IMR-90 (cell line): ENCODE data around the gene NCAPG2. TPM values are rescaled to one million over a fixed set of nuclear protein-coding genes. Genes with fewer than 3 reads are reported as not detected.

Source experiments
- ATAC-seq: fragments of 200-7000 bp; cut with Tn5 transposase; 2 replicates; pipeline ENCODE4 v1.9.1; 2020; ENCODE audit warnings: low read depth, mild to moderate bottlenecking, moderate library complexity
- BruUV-seq: library from RNA; stranded (reverse); fragments of 400-500 nt; replicated peaks from 2 replicates; lab custom pipeline; 2021; lab: Mats Ljungman, UMichigan
- CTCF ChIA-PET: fragments of 300-600 bp; formaldehyde crosslinking; extraction: SDS; loops from one replicate; lab custom pipeline; 2021; ENCODE audit warnings: antibody characterized with exemption; lab: Yijun Ruan, JAX
- POLR2A ChIA-PET: fragments of 300-600 bp; sonication (Branson Sonifier 250); formaldehyde crosslinking; loops from one replicate; lab custom pipeline; 2022; ENCODE audit warnings: antibody characterized with exemption; ENCODE audit not compliant: unreplicated experiment; lab: Charles Lee
- DNase-seq: peaks from one replicate; pipeline ENCODE4 v3.0.0; 2013
- H2AFZ ChIP-seq: replicated peaks from 2 replicates; pipeline ENCODE3; 2013; ENCODE audit warnings: low read length, mild to moderate bottlenecking; ENCODE audit not compliant: poor library complexity
- H2AK5ac ChIP-seq: 2 replicates; pipeline ENCODE4 v1.6.1; 2013; ENCODE audit warnings: low read depth, low read length, inconsistent platforms
- H2AK9ac ChIP-seq: replicated peaks from 2 replicates; pipeline ENCODE3; 2013; ENCODE audit warnings: mild to moderate bottlenecking, low read depth, low read length, moderate library complexity; ENCODE audit not compliant: poor library complexity
- H2BK120ac ChIP-seq: 2 replicates; pipeline ENCODE4 v1.6.1; 2013; ENCODE audit warnings: low read depth, low read length, inconsistent platforms
- H2BK15ac ChIP-seq: 3 replicates; pipeline ENCODE4 v1.6.1; 2013; ENCODE audit warnings: low read depth, low read length, inconsistent platforms
- H2BK20ac ChIP-seq: 2 replicates; pipeline ENCODE4 v1.6.1; 2013; ENCODE audit warnings: low read depth, mild to moderate bottlenecking, inconsistent platforms, low read length, moderate library complexity
- H2BK5ac ChIP-seq: 2 replicates; pipeline ENCODE4 v1.6.1; 2013; ENCODE audit warnings: mild to moderate bottlenecking, low read depth, low read length, inconsistent platforms; ENCODE audit not compliant: poor library complexity, severe bottlenecking
- H3K14ac ChIP-seq: replicated peaks from 2 replicates; pipeline ENCODE4 v1.6.1; 2013; ENCODE audit warnings: low read depth, low read length, inconsistent platforms
- H3K18ac ChIP-seq: 2 replicates; pipeline ENCODE4 v1.6.1; 2013; ENCODE audit warnings: low read depth, low read length, control low read depth
- H3K23ac ChIP-seq: 2 replicates; pipeline ENCODE4 v1.6.1; 2013; ENCODE audit warnings: low read depth, low read length, inconsistent platforms
- H3K27ac ChIP-seq: 2 replicates; pipeline ENCODE4 v1.5.1; 2013; ENCODE audit warnings: mild to moderate bottlenecking, control low read depth, low read length; ENCODE audit not compliant: insufficient read depth
- H3K27me3 ChIP-seq: 2 replicates; pipeline ENCODE4 v1.6.1; 2013; ENCODE audit warnings: low read length; ENCODE audit not compliant: control insufficient read depth, insufficient read depth
- H3K36me3 ChIP-seq: 2 replicates; pipeline ENCODE4 v1.6.1; 2013; ENCODE audit warnings: low read length, mixed read lengths; ENCODE audit not compliant: control insufficient read depth, insufficient read depth
- H3K4ac ChIP-seq: 2 replicates; pipeline ENCODE4 v1.6.1; 2013; ENCODE audit warnings: low read depth, low read length, inconsistent platforms
- H3K4me1 ChIP-seq: 2 replicates; pipeline ENCODE4 v1.6.1; 2013; ENCODE audit warnings: low read length, mixed read lengths; ENCODE audit not compliant: control insufficient read depth, insufficient read depth
- H3K4me2 ChIP-seq: 2 replicates; pipeline ENCODE4 v1.6.1; 2013; ENCODE audit warnings: low read depth, mild to moderate bottlenecking, control low read depth, low read length, moderate library complexity
- H3K4me3 ChIP-seq: 2 replicates; pipeline ENCODE4 v1.5.1; 2013; ENCODE audit warnings: low read depth, mild to moderate bottlenecking, control low read depth, low read length, moderate library complexity; ENCODE audit not compliant: insufficient read depth
- H3K56ac ChIP-seq: 2 replicates; pipeline ENCODE4 v1.6.1; 2013; ENCODE audit warnings: low read length, inconsistent platforms; ENCODE audit not compliant: insufficient read depth; ENCODE audit errors: extremely low read depth
- H3K79me1 ChIP-seq, 2 experiments: 2 replicates each; pipeline ENCODE4 v1.6.1; 2013; ENCODE audit warnings: low read length in 2 of 2, inconsistent platforms in 1 of 2, low read depth in 1 of 2
- H3K9ac ChIP-seq: 2 replicates; pipeline ENCODE4 v1.6.1; 2013; ENCODE audit warnings: low read depth, low read length, control low read depth
- H3K9me1 ChIP-seq: 2 replicates; pipeline ENCODE4 v1.6.1; 2013; ENCODE audit warnings: low read length, inconsistent platforms; ENCODE audit not compliant: insufficient read depth
- H3K9me3 ChIP-seq: 2 replicates; pipeline ENCODE4 v1.6.1; 2013; ENCODE audit warnings: low read length; ENCODE audit not compliant: control insufficient read depth, insufficient read depth
- H4K20me1 ChIP-seq: 2 replicates; pipeline ENCODE4 v1.6.1; 2013; ENCODE audit warnings: low read length, inconsistent platforms; ENCODE audit not compliant: insufficient read depth
- H4K5ac ChIP-seq: 2 replicates; pipeline ENCODE4 v1.6.1; 2013; ENCODE audit warnings: mild to moderate bottlenecking, low read depth, low read length, control low read depth
- H4K8ac ChIP-seq, 2 experiments: 2 replicates each; pipeline ENCODE4 v1.6.1; 2013; ENCODE audit warnings: low read depth in 2 of 2, low read length in 2 of 2, control low read depth in 1 of 2, inconsistent platforms in 1 of 2
- H4K91ac ChIP-seq: 2 replicates; pipeline ENCODE4 v1.6.1; 2013; ENCODE audit warnings: low read depth, low read length, inconsistent platforms; ENCODE audit not compliant: insufficient read depth
- BHLHE40 ChIP-seq: fragments of 150-350 bp; IDR thresholded peaks from 2 replicates; pipeline ENCODE4 v1.6.1; 2016; ENCODE audit warnings: mild to moderate bottlenecking, low read depth, low read length
- MAZ ChIP-seq: IDR thresholded peaks from 2 replicates; pipeline ENCODE4 v1.6.1; 2012; ENCODE audit warnings: low read depth, mild to moderate bottlenecking, low read length, improper control_type of control experiment, moderate library complexity, borderline replicate concordance
- POLR2A ChIP-seq: IDR thresholded peaks from 2 replicates; pipeline ENCODE4 v1.6.1; 2012; ENCODE audit warnings: mild to moderate bottlenecking, low read depth, low read length
- RCOR1 ChIP-seq: IDR thresholded peaks from 2 replicates; pipeline ENCODE4 v1.6.1; 2012; ENCODE audit warnings: mild to moderate bottlenecking, low read length, improper control_type of control experiment; ENCODE audit not compliant: insufficient replicate concordance
- RFX5 ChIP-seq: IDR thresholded peaks from 2 replicates; pipeline ENCODE4 v1.8.0; 2012; ENCODE audit warnings: low read depth, mild to moderate bottlenecking, low read length, moderate library complexity
- SMC3 ChIP-seq: fragments of 150-350 bp; IDR thresholded peaks from 2 replicates; pipeline ENCODE4 v1.6.1; 2016; ENCODE audit warnings: low read depth, mild to moderate bottlenecking, antibody characterized with exemption, low read length, moderate library complexity
- WGBS, 2 experiments: methylation state at CpG; one replicate each; pipeline versions ENCODE4 v1.1.5 to v1.1.7; 2013; ENCODE audit warnings: missing lambda C conversion rate in 2 of 2; ENCODE audit not compliant: insufficient read length in 1 of 2; ENCODE audit errors: extremely low coverage in 2 of 2; 5-methylcytosine and 5-hydroxymethylcytosine counted together
- dilution Hi-C: fragments of 300-500 bp; cut with HindIII; formaldehyde crosslinking; loops from one replicate; pipeline ENCODE4 v1.14.3; 2018; ENCODE audit warnings: low sequenced_read_pairs; ENCODE audit not compliant: unreplicated experiment
- in situ Hi-C: fragments of 300-500 bp; cut with MboI; formaldehyde crosslinking; loops from 3 replicates; pipeline ENCODE4 v1.14.3; 2019; ENCODE audit warnings: low sequenced_read_pairs, inconsistent platforms, mixed read lengths
- intact Hi-C: fragments of 100-400 bp; cut with micrococcal nuclease; formaldehyde crosslinking; loops from 2 replicates; pipeline ENCODE4 v1.10.0; 2022
- polyA plus RNA-seq, 3 experiments: library from polyadenylated mRNA; depleted of rRNA; stranded (reverse); fragments of >200 nt; gene quantifications; 2 replicates each; pipeline ENCODE4 v1.2.3, GENCODE V29; 2012; ENCODE audit warnings: low replicate concordance in 1 of 3
- total RNA-seq: library from RNA; depleted of rRNA; stranded (reverse); fragments of >200 nt; gene quantifications from 2 replicates; pipeline ENCODE4 v1.2.3, GENCODE V29; 2012

The NCAPG2 gene
- total and polyA plus RNA-seq, 2 of the 4 experiments (the other 2 are of a cell fraction), result 25.6 to 25.8 TPM

DNA sequence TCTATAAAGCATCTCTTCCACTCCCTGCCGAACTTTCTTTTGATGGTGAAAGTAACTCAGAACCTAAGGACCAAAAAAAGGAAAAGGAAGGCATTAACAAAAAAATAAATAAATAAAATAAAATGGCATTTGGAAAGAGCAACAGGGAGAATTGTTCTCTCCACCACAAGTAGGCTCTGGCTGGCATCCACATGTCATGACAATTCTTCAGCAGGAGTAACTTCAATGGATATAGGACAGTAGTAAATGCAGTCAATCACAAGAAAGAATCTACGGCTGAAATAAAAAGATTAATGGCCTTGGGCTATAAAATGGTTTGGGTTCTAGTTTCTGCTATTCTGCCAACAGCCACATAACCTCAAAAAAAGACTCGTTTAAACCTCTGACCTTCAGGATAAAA is 23.9 kb downstream of the NCAPG2 start:
- H3K9me3 ChIP-seq, result no peaks in the 10 kb centered on the region
- CTCF ChIA-PET, result interaction anchor here (0.5 kb wide), 1 partner anchor 297 kb away, joined by 3 read pairs; no protein-coding TSS in a partner anchor
- H3K56ac ChIP-seq, result no peak overlapping the region
- WGBS, 2 experiments, result no CpG with 5 or more reads among the region's 3 CpGs
- no peak overlapping the region for H4K91ac ChIP-seq
- BruUV-seq, result no TSS peak
- intact Hi-C loops (loop anchor here (5.0 kb wide), 1 partner anchor 63 kb away; no protein-coding TSS in a partner anchor), in situ Hi-C loops (no loop called here), dilution Hi-C loops (no loop called here)
- no peak overlapping the region for H3K9ac ChIP-seq
- DNase-seq (no peak), ATAC-seq (no peak)
- no peak overlapping the region for H2AK9ac ChIP-seq
- no peak overlapping the region for H3K4me3 ChIP-seq
- TF ChIP-seq RCOR1, result no peak
- TF ChIP-seq SMC3, result no peak
- TF ChIP-seq POLR2A, result no peak
- TF ChIP-seq RFX5, result no peak
- no peak for TF ChIP-seq MAZ
- no peak for TF ChIP-seq BHLHE40
- H4K5ac ChIP-seq, result no peak overlapping the region
- H3K4ac ChIP-seq, result no peak overlapping the region
- H2BK120ac ChIP-seq, result 0 out of 2 replicates have a peak overlapping the region, but pooled peaks have one; percentile 14
- H3K18ac ChIP-seq, result no peak overlapping the region
- no peak overlapping the region for H3K27ac ChIP-seq
- no peak overlapping the region for H2AK5ac ChIP-seq
- H3K36me3 ChIP-seq, result peaks cover 4% of the 10 kb centered on the region
- no peak overlapping the region for H3K14ac ChIP-seq
- H3K4me2 ChIP-seq, result no peak overlapping the region
- no peak overlapping the region; the same call in 1 of the 2 replicates for H2BK20ac ChIP-seq
- H2BK15ac ChIP-seq, result no peak overlapping the region
- H4K8ac ChIP-seq, result no peak overlapping the region
- peaks cover 13% of the 10 kb centered on the region for H3K4me1 ChIP-seq
- POLR2A ChIA-PET, result no interaction called here
- no peak overlapping the region for H3K23ac ChIP-seq
- H2AFZ ChIP-seq, result no peak overlapping the region
- peaks cover 4 to 22% of the 10 kb centered on the region in 2 experiments; a peak in 2 of 4 replicates for H3K79me1 ChIP-seq
- H3K27me3 ChIP-seq, result no peaks in the 10 kb centered on the region
- no peak overlapping the region for H2BK5ac ChIP-seq
- H3K9me1 ChIP-seq, result peaks cover 6% of the 10 kb centered on the region
- H4K20me1 ChIP-seq, result no peaks in the 10 kb centered on the region
